ENCODE measurements around the gene MAML3.
A peak's percentile ranks its signal among the peaks of the same experiment; 100 is the strongest.

Gene MAML3

GRCh38 chr4:139810710-139811109 is 343.3 kb downstream of the MAML3 start:
- no peak for TF ChIP-seq GATA3 (IDR thresholded peaks at IDR 0.05; ENCODE audit: low read depth, low read length)
- no peak for TF ChIP-seq GATA2 (IDR thresholded peaks at IDR 0.05; ENCODE audit: low read depth, low read length)

- TF ChIP-seq GATA3 (IDR thresholded peaks at IDR 0.05; ENCODE audit: low read depth, low read length) (no peak), GATA2 (IDR thresholded peaks at IDR 0.05; ENCODE audit: low read depth, low read length) (no peak)
Measured at GRCh38 chr4:139809757-139810140, 344.2 kb downstream of the MAML3 start.

- TF ChIP-seq GATA2 (IDR thresholded peaks at IDR 0.05; ENCODE audit: low read depth, low read length) (no peak), GATA3 (IDR thresholded peaks at IDR 0.05; ENCODE audit: low read depth, low read length) (no peak)
Measured at GRCh38 chr4:139808808-139809756, 344.9 kb downstream of the MAML3 start.

- TF ChIP-seq GATA2 (IDR thresholded peaks at IDR 0.05; ENCODE audit: low read depth, low read length) (no peak), GATA3 (IDR thresholded peaks at IDR 0.05; ENCODE audit: low read depth, low read length) (no peak)
Measured at GRCh38 chr4:139808381-139808807, 345.6 kb downstream of the MAML3 start.

- TF ChIP-seq GATA3 (IDR thresholded peaks at IDR 0.05; ENCODE audit: low read depth, low read length) (no peak), GATA2 (IDR thresholded peaks at IDR 0.05; ENCODE audit: low read depth, low read length) (no peak)
Measured at GRCh38 chr4:139807483-139807882, 346.5 kb downstream of the MAML3 start.

GRCh38 chr4:139806929-139807328 is 347.1 kb downstream of the MAML3 start:
- TF ChIP-seq GATA2 (IDR thresholded peaks at IDR 0.05; ENCODE audit: low read depth, low read length) (no peak), GATA3 (IDR thresholded peaks at IDR 0.05; ENCODE audit: low read depth, low read length) (no peak)

GRCh38 chr4:139802931-139803330 is 351.1 kb downstream of the MAML3 start:
- TF ChIP-seq GATA3 (IDR thresholded peaks at IDR 0.05; ENCODE audit: low read depth, low read length) = no peak
- no peak for TF ChIP-seq GATA2 (IDR thresholded peaks at IDR 0.05; ENCODE audit: low read depth, low read length)

GRCh38 chr4:139802488-139802887 is 351.5 kb downstream of the MAML3 start:
- TF ChIP-seq GATA3 (IDR thresholded peaks at IDR 0.05; ENCODE audit: low read depth, low read length) (no peak), GATA2 (IDR thresholded peaks at IDR 0.05; ENCODE audit: low read depth, low read length) (no peak)

GRCh38 chr4:139801895-139802294 is 352.1 kb downstream of the MAML3 start:
- TF ChIP-seq GATA2 (IDR thresholded peaks at IDR 0.05; ENCODE audit: low read depth, low read length) (no peak), GATA3 (IDR thresholded peaks at IDR 0.05; ENCODE audit: low read depth, low read length) (no peak)

GRCh38 chr4:139800082-139800481 is 353.9 kb downstream of the MAML3 start:
- no peak for TF ChIP-seq GATA3 (IDR thresholded peaks at IDR 0.05; ENCODE audit: low read depth, low read length)
- no peak for TF ChIP-seq GATA2 (IDR thresholded peaks at IDR 0.05; ENCODE audit: low read depth, low read length)

- TF ChIP-seq GATA2 (IDR thresholded peaks at IDR 0.05; ENCODE audit: low read depth, low read length) (no peak), GATA3 (IDR thresholded peaks at IDR 0.05; ENCODE audit: low read depth, low read length) (no peak)
Measured at GRCh38 chr4:139799615-139800014, 354.4 kb downstream of the MAML3 start.

GRCh38 chr4:139798456-139798855 is 355.5 kb downstream of the MAML3 start:
- TF ChIP-seq GATA3 (IDR thresholded peaks at IDR 0.05; ENCODE audit: low read depth, low read length) (no peak), GATA2 (IDR thresholded peaks at IDR 0.05; ENCODE audit: low read depth, low read length) (no peak)

- no peak for TF ChIP-seq GATA3 (IDR thresholded peaks at IDR 0.05; ENCODE audit: low read depth, low read length)
Measured at GRCh38 chr4:139797287-139797686, 356.7 kb downstream of the MAML3 start.

- peak; percentile 37; the same call in 1 of the 2 replicates for TF ChIP-seq GATA3 (IDR thresholded peaks at IDR 0.05; ENCODE audit: low read depth, low read length)
- peak; percentile 40; the same call in 1 of the 2 replicates for TF ChIP-seq GATA2 (IDR thresholded peaks at IDR 0.05; ENCODE audit: low read depth, low read length)
Measured at GRCh38 chr4:139795527-139796314, 358.3 kb downstream of the MAML3 start.
